Stimulated activated CD4-positive, alpha-beta T cell treated with anti-CD3 and anti-CD28 coated beads, TNF-alpha, amount 100 ng/mL, for 1 hour (primary cell): Measurements from ENCODE around the gene VSIG8.
"Not testable (repeated sequence)": the region's sequence is repeated elsewhere in the genome, so short reads cannot be mapped to it uniquely, and the experiment has no call there.

Experiments
- DNase-seq, 3 donors: peaks; one replicate each; pipeline ENCODE4 v3.0.0-alpha.2; 2020; ENCODE audit warnings: low read depth in 3 of 3, low spot score in 1 of 3

Gene VSIG8, protein sequence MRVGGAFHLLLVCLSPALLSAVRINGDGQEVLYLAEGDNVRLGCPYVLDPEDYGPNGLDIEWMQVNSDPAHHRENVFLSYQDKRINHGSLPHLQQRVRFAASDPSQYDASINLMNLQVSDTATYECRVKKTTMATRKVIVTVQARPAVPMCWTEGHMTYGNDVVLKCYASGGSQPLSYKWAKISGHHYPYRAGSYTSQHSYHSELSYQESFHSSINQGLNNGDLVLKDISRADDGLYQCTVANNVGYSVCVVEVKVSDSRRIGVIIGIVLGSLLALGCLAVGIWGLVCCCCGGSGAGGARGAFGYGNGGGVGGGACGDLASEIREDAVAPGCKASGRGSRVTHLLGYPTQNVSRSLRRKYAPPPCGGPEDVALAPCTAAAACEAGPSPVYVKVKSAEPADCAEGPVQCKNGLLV

DNA sequence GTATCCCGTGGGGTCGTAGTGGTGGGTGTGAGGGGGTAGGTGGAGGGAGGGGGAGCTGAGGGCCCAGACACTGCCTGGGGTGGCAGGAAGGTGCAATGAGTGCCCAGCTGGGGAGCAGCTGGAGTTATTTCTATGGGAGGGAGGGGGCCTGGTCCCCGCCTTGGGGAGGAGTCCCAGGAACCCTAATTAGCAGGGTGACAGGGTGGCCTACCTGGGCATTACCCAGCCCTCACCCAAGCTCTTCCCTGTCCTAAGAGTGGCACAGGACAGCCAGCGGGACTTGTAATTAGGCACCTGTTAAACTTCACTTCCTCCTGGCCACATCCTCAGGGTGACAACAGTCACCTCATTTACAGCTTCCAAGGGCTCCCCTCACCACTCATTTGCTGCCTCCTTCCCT is at the start of gene VSIG8:
Gene VSIG8 (minus strand): TSS at position 101 of the 400 bp plus-strand sequence. CDS start 136 bp downstream, outside the sequence.
- no peak for DNase-seq

GRCh38 chr1:159911326-159912070 is 49.0 kb upstream of the VSIG8 start:
- DNase-seq = no peak

DNA sequence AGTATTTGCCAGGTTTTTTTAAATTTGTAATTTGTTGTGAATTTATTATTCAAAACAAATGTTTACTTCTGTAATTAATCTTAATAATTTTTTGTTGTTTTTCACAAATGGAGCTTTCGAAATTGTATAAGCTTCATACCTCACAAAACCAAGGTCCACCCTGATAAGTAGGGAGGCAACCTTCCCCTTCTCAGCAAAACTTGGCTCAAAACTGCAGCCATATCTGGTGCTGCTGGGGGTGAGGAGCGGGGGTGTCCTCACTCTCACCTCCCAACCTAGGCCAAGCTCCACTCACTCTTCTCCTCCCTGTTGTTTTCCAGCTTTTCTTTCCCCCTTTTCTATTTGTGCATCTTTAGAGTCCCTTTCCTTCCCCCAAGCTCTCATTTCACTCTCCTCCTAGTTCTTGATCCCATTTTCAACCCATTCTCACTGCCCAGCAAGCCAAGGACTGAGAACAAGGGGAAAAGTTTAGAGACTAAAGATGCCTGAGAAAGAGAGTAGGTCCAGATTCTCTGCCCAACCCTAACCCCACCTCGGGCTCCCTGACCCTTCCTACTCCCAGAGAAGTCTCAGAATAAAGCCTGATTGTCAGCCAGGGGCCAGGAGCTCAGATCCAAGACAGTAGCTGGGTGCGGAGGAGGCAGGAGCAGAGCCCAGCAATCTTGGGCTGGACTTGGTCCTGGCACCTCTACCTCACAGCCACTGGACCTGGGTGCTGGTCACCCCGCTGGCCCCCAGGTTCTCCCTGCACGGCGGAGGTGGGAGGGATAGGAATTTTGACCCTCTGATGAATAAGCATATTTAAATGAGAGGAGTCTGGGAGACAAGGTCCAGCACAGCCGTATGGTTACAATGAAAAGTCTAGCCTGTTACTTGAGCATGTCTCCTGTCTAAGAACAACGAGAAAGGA is 45.8 kb upstream of the VSIG8 start:
- DNase-seq = no peak

GRCh38 chr1:159906960-159907359 is 44.5 kb upstream of the VSIG8 start:
- no peak for DNase-seq

DNA sequence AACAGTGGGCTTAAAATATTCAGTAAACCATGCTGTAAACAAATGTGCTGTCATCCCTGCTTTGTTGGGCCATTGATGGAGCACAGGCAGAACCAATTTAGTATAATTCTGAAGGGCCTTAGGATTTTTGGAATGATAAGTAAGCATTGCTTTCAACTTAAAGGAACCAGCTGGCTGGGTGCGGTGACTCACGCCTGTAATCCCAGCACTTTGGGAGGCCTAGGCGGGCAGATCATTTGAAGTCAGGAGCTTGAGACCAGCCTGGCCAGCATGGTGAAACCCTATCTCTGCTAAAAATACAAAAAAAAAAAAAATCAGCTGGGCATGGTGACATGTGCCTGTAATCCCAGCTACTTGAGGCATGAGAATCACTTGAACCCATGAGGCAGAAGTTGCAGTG is 41.6 kb upstream of the VSIG8 start:
- DNase-seq = not testable (repeated sequence)

- no peak for DNase-seq
Observed at GRCh38 chr1:159902541-159902940, 40.1 kb upstream of the VSIG8 start.

GRCh38 chr1:159900755-159901360 is 38.4 kb upstream of the VSIG8 start:
- DNase-seq = no peak

- no peak for DNase-seq
Observed at GRCh38 chr1:159900086-159900680, 37.7 kb upstream of the VSIG8 start, which contains the start of gene CFAP45. Gene CFAP45, minus strand, starts transcription at chr1:159900165. Its CDS starts 67 bp downstream, at chr1:159900098.

DNA sequence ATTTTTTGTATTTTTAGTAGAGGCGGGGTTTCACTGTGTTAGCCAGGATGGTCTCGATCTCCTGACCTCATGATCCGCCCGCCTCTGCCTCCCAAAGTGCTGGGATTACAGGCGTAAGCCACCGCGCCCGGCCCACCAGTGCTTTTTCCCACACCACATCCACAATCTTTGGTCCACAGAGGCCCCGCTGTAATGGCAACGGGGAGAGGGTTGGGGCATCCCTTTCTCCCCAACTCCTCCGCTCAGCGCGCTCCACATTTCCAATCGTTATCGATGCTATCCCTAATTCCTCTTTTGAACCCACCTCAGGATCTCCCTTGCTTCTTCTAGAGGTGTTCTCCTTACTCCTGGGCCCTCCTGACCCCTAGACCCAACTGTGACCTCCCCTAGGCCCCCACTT is 37.2 kb upstream of the VSIG8 start:
- DNase-seq = not testable (repeated sequence)

DNA sequence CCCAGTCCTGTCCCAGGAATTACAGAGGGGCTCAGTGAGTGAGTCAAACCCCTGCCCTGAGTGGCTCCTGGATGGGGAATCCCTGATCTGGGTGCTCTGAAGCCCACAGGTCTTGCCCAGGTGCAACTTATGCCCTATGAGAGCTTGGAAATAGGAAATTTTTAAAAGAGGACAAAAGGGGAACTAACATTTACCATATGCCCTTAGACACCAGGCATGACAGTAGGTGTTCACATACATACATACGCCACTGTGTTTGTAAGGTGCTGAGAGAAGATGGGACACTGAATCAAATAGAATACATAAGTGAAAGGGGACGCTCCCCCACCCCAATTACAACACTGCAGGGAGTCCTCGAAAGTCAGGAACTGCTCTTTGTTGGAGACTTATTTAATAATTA is 36.1 kb upstream of the VSIG8 start:
- DNase-seq = no peak

GRCh38 chr1:159897962-159898361 is 35.5 kb upstream of the VSIG8 start:
- no peak for DNase-seq

DNA sequence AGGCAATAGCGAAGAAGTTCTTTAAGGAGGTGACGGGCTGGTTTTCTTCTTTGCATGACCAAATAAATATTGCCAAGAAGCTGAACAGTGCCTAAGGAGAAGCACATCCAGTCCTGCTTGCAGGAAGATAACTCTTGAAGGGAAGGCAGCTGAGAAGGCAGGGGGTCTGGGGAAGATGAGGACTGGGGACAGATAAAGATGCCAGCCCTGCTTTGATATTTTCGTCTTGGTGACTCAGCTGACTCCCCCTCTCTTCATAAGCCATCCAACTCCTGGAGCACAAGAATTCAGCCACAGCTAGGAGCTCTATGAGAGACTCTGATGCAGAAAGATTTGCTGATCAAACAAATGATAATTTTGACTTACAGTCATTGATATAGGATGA is 34.1 kb upstream of the VSIG8 start:
- no peak for DNase-seq

- DNase-seq = no peak
Observed at GRCh38 chr1:159895836-159896545, 33.5 kb upstream of the VSIG8 start.

GRCh38 chr1:159895286-159895685 is 32.8 kb upstream of the VSIG8 start:
- DNase-seq = no peak

DNA sequence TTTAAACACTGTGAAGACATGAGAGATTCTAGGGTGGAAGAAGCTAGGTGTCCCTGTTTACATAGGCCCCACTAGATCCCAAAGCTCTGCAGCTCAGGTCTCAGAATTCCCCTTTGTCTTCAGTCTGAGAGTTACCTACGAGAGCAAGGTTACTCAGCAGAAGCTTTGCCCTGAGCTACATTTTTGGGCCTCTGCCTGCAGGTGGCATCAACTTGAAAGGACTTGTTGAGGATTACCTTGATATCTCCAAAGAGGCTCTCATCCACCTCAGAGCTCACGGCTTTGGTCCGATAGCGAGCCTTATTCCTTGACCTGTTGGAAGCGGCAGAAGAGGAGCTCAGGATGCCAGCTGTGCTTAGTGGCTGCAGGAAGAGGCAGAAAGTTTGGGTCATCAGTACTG is 30.5 kb upstream of the VSIG8 start:
- DNase-seq = no peak

DNA sequence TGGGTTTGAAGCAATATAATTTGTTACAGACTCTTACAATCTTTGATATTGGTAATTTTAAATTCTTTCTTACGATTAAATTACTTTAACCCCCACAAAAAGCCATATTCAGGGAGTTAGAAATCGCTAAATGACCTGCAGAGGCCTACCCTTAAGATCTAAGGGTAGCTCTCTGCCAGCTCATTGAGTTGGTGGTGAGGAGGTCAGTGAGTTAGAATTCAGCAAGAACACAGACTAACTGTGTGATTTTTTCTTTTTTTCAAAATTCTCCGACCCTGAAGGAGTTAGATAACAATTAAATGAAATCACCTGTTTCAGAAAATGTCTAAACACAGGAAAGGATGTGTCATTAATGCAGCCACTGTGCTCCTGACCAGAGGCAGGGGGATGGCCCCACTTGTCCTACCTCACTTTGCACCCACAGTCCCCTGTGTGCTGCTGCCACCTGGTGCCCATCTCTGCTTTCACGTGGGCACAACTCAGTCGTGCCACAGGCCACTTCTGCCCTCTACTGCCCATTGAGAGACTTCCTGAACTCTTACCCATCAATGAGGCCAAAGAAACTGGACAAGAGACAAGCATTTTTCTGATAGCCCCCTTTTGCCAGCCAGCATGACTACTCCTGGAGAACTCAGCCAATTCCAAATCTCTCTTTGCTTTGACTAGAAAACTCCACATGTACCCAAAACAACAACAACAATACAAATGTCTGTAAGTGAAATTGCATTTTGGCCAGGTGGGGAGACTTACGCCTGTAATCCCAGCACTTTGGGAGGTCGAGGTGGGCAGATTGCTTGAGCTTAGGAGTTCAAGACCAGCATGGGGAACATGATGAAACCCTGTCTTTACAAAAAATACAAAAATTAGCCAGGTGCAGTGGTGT is 29.1 kb upstream of the VSIG8 start:
- peak; percentile 40 to 57 (median 47) for DNase-seq

DNA sequence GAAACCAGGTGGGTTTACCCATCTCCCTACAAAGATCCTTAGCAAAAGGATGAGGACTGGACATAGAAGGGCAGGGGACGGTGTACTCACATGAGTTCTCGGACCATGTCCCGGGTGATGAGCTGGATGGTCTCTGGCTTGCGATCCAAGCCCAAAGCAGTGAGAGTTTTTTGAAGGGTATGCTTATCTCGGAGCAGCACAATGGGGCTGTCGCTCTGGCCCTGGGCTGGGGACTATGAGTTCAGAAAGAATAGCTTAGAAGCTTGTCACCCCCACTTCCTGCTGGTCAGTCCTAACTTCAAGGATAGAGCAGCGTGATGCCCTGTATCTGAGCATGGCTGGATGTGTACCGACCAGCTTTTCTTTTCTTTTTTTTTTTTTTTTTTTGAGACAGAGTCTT is 27.9 kb upstream of the VSIG8 start:
- no peak for DNase-seq

DNA sequence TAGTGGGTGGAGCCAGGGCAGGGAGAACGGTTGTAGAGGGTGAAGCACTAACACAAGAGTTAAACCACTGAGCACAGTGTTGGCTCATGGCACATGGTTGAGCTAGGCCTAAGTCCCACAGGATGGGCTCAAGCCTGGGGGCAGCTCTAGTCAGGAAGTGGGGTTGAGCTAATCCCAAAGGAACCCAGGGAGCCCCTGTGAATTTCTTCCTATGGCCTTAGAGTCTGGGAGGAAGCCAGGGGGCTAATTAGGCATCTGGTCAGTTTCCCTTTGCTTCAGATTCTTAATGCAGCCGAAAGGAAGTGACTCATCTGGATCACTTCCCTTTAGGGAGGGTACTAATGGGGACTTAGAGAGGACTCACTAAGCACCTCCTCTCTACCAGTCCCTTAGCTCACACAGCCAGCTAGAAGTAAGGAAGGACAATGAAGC is 27.4 kb upstream of the VSIG8 start:
- DNase-seq = no peak

DNA sequence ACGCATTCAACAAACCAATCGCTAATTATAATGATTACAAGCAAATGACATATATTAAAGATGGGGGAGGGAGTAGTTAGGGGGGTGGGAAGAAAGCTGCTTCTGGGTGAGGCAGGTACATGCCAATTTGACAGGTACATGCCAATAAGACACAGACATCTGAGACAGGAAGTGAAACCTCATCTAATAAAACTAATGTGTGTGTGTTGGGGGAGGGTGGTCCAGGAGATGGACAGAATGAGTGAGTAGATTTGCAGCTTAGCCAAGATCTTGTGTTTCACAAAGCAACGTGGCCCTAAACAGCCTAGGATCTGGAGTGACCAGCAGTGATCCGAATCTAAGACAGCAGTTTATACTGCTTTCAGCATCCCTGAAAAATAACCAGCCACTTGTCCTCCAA is 26.7 kb upstream of the VSIG8 start:
- no peak for DNase-seq
